Epithelial cell of esophagus (primary cell): Measurements from ENCODE around the gene UBE2B.
"Not testable (repeated sequence)": the region's sequence is repeated elsewhere in the genome, so short reads cannot be mapped to it uniquely, and the experiment has no call there.

ENCODE experiments used
- DNase-seq: peaks from one replicate; pipeline ENCODE4 v3.0.0; 2010; ENCODE audit warnings: low read depth
- H3K4me3 ChIP-seq: 2 replicates; pipeline ENCODE4 v1.5.1; 2011; ENCODE audit warnings: mild to moderate bottlenecking, low read length, control low read depth
- CTCF ChIP-seq: IDR thresholded peaks from 2 replicates; pipeline ENCODE4 v1.5.1; 2011; ENCODE audit warnings: low read depth, mild to moderate bottlenecking, low read length, control low read depth, inconsistent platforms; ENCODE audit not compliant: insufficient read depth; ENCODE audit errors: missing control alignments

The UBE2B gene

GRCh38 chr5:134365604-134366003, 5.8 kb upstream of the UBE2B start:
- no peak overlapping the region for H3K4me3 ChIP-seq
- TF ChIP-seq CTCF = no peak

GRCh38 chr5:134370311-134370870, 978 bp upstream of the UBE2B start:
- H3K4me3 ChIP-seq = peak overlapping the region; percentile 59
- DNase-seq = no peak
- TF ChIP-seq CTCF = no peak

More at GRCh38 chr5:134365604-134366003, 5.8 kb upstream of the UBE2B start:
- no peak for DNase-seq

GRCh38 chr5:134371834-134372340, 518 bp downstream of the UBE2B start:
- peak; percentile 58 for DNase-seq
- TF ChIP-seq CTCF = no peak
- peak overlapping the region; percentile 59 for H3K4me3 ChIP-seq

GRCh38 chr5:134373633-134374032, 2.3 kb downstream of the UBE2B start:
- H3K4me3 ChIP-seq, DNase-seq: not testable (repeated sequence)

GRCh38 chr5:134374232-134374631, 2.9 kb downstream of the UBE2B start:
- no peak for TF ChIP-seq CTCF
- peak; percentile 14 for DNase-seq
- H3K4me3 ChIP-seq = no peak overlapping the region

- TF ChIP-seq CTCF = no peak
- no peak overlapping the region for H3K4me3 ChIP-seq
- no peak for DNase-seq
These were observed 9.0 kb downstream of the UBE2B start for GRCh38 chr5:134380346-134380745.

GRCh38 chr5:134382204-134382603, 10.8 kb downstream of the UBE2B start:
- not testable (repeated sequence) for H3K4me3 ChIP-seq, DNase-seq

- no peak for DNase-seq
- no peak overlapping the region for H3K4me3 ChIP-seq
- TF ChIP-seq CTCF = no peak
These were observed 12.8 kb downstream of the UBE2B start for GRCh38 chr5:134383980-134384697.
